HCT116 (cell line): Measurements from ENCODE around the gene PRKCA. TPM values are rescaled to one million over a fixed set of nuclear protein-coding genes. Genes with fewer than 3 reads are reported as not detected.

Experiments
- ATAC-seq: fragments of 200-7000 bp; cut with Tn5 transposase; 2 replicates; pipeline ENCODE4 v1.9.1; 2020; ENCODE audit warnings: mild to moderate bottlenecking, moderate library complexity
- BruUV-seq: library from RNA; stranded (reverse); fragments of 400-500 nt; replicated peaks from 2 replicates; lab custom pipeline; 2021; lab: Mats Ljungman, UMichigan
- CTCF ChIA-PET: fragments of 300-600 bp; sonication (Branson Sonifier 250); formaldehyde crosslinking; loops from one replicate; lab custom pipeline; 2021; ENCODE audit warnings: antibody characterized with exemption; lab: Charles Lee
- POLR2A ChIA-PET: fragments of 300-600, 350-600 bp; sonication (Branson Sonifier 250); formaldehyde crosslinking; loops from one replicate; lab custom pipeline; 2021; ENCODE audit warnings: antibody characterized with exemption; lab: Charles Lee
- RAD21 ChIA-PET, 2 experiments: fragments of 300-600 bp; sonication (Branson Sonifier 250); formaldehyde crosslinking; loops; one replicate each; lab custom pipeline; 2023; ENCODE audit warnings: low total read pairs in 2 of 2; ENCODE audit not compliant: uncharacterized antibody in 2 of 2, unreplicated experiment in 2 of 2, low non-redundant PET in 1 of 2; lab: Charles Lee
- DNase-seq: peaks from one replicate; pipeline ENCODE4 v3.0.0-alpha.2; 2010; ENCODE audit warnings: low read depth, low spot score
- H2AFZ ChIP-seq: fragments of 200-600 bp; shearing (Covaris generic), sonication (generic); 2 replicates; pipeline ENCODE4 v1.6.1; 2017; ENCODE audit warnings: low read depth, mixed run types, mixed read lengths, antibody characterized with exemption, low read length; ENCODE audit not compliant: poor library complexity, severe bottlenecking
- H3K27ac ChIP-seq: 2 replicates; pipeline ENCODE4 v1.5.1; 2012; ENCODE audit warnings: low read depth, low read length
- H3K27me3 ChIP-seq: fragments of 200-600 bp; sonication (generic); 2 replicates; pipeline ENCODE4 v1.6.1; 2016; ENCODE audit warnings: mixed run types, low read length, mixed read lengths; ENCODE audit not compliant: insufficient read depth
- H3K36me3 ChIP-seq, 2 experiments: fragments of 200-500 bp in 1 of 2; fragments of 200-600 bp in 1 of 2; sonication (Bioruptor generic) in 1 of 2; sonication (generic) in 1 of 2; 2 replicates each; pipeline versions ENCODE4 v1.5.1 to v1.6.1; 2014 to 2016; ENCODE audit warnings: low read length in 2 of 2, inconsistent platforms in 1 of 2, mixed read lengths in 1 of 2, mixed run types in 1 of 2; ENCODE audit not compliant: insufficient read depth in 2 of 2, control insufficient read depth in 1 of 2
- H3K4me1 ChIP-seq, 2 experiments: fragments of 200-600 bp in 1 of 2; sonication (generic) in 1 of 2; 2 replicates each; pipeline versions ENCODE4 v1.5.1 to v1.6.1; 2012 to 2017; ENCODE audit warnings: low read length in 2 of 2, inconsistent platforms in 1 of 2, mild to moderate bottlenecking in 1 of 2, mixed read lengths in 1 of 2, mixed run types in 1 of 2, moderate library complexity in 1 of 2; ENCODE audit not compliant: insufficient read depth in 2 of 2, control insufficient read depth in 1 of 2
- H3K4me2 ChIP-seq: fragments of 200-600 bp; sonication (generic); 2 replicates; pipeline ENCODE4 v1.6.1; 2017; ENCODE audit warnings: mixed run types, low read length, mixed read lengths
- H3K4me3 ChIP-seq, 2 experiments: fragments of 200-600 bp in 1 of 2; sonication (generic) in 1 of 2; replicated peaks in 1 of 2; 2 replicates each; pipeline ENCODE4 v1.5.1; 2011 to 2016; ENCODE audit warnings: low read length in 2 of 2, control low read depth in 1 of 2, low read depth in 1 of 2, mild to moderate bottlenecking in 1 of 2, mixed read lengths in 1 of 2, mixed run types in 1 of 2
- H3K79me2 ChIP-seq: fragments of 200-600 bp; sonication (generic); 2 replicates; pipeline ENCODE4 v1.6.1; 2017; ENCODE audit warnings: mild to moderate bottlenecking, mixed run types, low read length, moderate library complexity, mixed read lengths; ENCODE audit not compliant: insufficient read depth
- H3K9ac ChIP-seq: fragments of 200-600 bp; sonication (generic); 2 replicates; pipeline ENCODE4 v1.6.1; 2016; ENCODE audit warnings: low read length, mixed read lengths
- H3K9me2 ChIP-seq: fragments of 200-600 bp; sonication (generic), shearing (Covaris generic); 2 replicates; pipeline ENCODE4 v1.6.1; 2017; ENCODE audit warnings: mixed run types, mild to moderate bottlenecking, moderate library complexity; ENCODE audit not compliant: insufficient read depth
- H3K9me3 ChIP-seq, 2 experiments: fragments of 200-500 bp in 1 of 2; fragments of 200-600 bp in 1 of 2; sonication (Bioruptor generic) in 1 of 2; sonication (generic) in 1 of 2; 2 replicates each; pipeline ENCODE4 v1.6.1; 2014 to 2017; ENCODE audit warnings: low read length in 2 of 2, mixed read lengths in 2 of 2, inconsistent platforms in 1 of 2, low read depth in 1 of 2, mild to moderate bottlenecking in 1 of 2, mixed run types in 1 of 2, moderate library complexity in 1 of 2; ENCODE audit not compliant: control insufficient read depth in 1 of 2, insufficient read depth in 1 of 2
- H4K20me1 ChIP-seq: fragments of 200-600 bp; sonication (generic), shearing (Covaris generic); 2 replicates; pipeline ENCODE4 v1.6.1; 2017; ENCODE audit warnings: mixed run types, mild to moderate bottlenecking, moderate library complexity; ENCODE audit not compliant: insufficient read depth
- CBX3 ChIP-seq: IDR thresholded peaks from 2 replicates; pipeline ENCODE4 v1.6.1; 2012; ENCODE audit warnings: low read depth
- CEBPB ChIP-seq: IDR thresholded peaks from 2 replicates; pipeline ENCODE4 v1.6.1; 2012; ENCODE audit warnings: low read depth
- CTCF ChIP-seq, 3 experiments: fragments of 200-600 bp in 1 of 3; sonication (generic) in 1 of 3; IDR thresholded peaks in 2 of 3; conservative IDR thresholded peaks in 1 of 3; 2 replicates each; pipeline ENCODE4 v1.5.1; 2012 to 2017; ENCODE audit warnings: low read depth in 2 of 3, low read length in 2 of 3, antibody characterized with exemption in 1 of 3, borderline replicate concordance in 1 of 3, control low read depth in 1 of 3, mild to moderate bottlenecking in 1 of 3, mixed read lengths in 1 of 3, mixed run types in 1 of 3, moderate library complexity in 1 of 3; ENCODE audit not compliant: insufficient read depth in 1 of 3
- EGR1 ChIP-seq: IDR thresholded peaks from 2 replicates; pipeline ENCODE4 v1.6.1; 2012; ENCODE audit warnings: low read depth
- ELF1 ChIP-seq: IDR thresholded peaks from 2 replicates; pipeline ENCODE4 v1.6.1; 2012; ENCODE audit warnings: low read depth, borderline replicate concordance
- EZH2 ChIP-seq: fragments of 200-600 bp; sonication (generic); IDR thresholded peaks from 2 replicates; pipeline ENCODE4 v1.6.1; 2017; ENCODE audit warnings: antibody characterized with exemption, mixed run types
- FOSL1 ChIP-seq: IDR thresholded peaks from 2 replicates; pipeline ENCODE4 v1.6.1; 2012; ENCODE audit warnings: low read depth
- JUND ChIP-seq: IDR thresholded peaks from 2 replicates; pipeline ENCODE4 v1.6.1; 2012
- MAX ChIP-seq: IDR thresholded peaks from 2 replicates; pipeline ENCODE4 v1.6.1; 2012
- POLR2A ChIP-seq: IDR thresholded peaks from 2 replicates; pipeline ENCODE4 v1.7.0; 2011; ENCODE audit warnings: borderline replicate concordance; ENCODE audit not compliant: insufficient read depth, insufficient read length; ENCODE audit errors: extremely low read depth
- POLR2AphosphoS5 ChIP-seq: IDR thresholded peaks from 2 replicates; pipeline ENCODE4 v1.6.1; 2011; ENCODE audit warnings: mild to moderate bottlenecking, low read depth, low read length, moderate library complexity
- RAD21 ChIP-seq: IDR thresholded peaks from 2 replicates; pipeline ENCODE4 v1.6.1; 2012; ENCODE audit warnings: low read depth, mild to moderate bottlenecking
- SIN3A ChIP-seq: IDR thresholded peaks from 2 replicates; pipeline ENCODE4 v1.6.1; 2012; ENCODE audit warnings: low read depth
- SP1 ChIP-seq: IDR thresholded peaks from 2 replicates; pipeline ENCODE4 v1.6.1; 2012; ENCODE audit warnings: low read depth
- SRF ChIP-seq: IDR thresholded peaks from 2 replicates; pipeline ENCODE4 v1.6.1; 2012; ENCODE audit warnings: low read depth
- YY1 ChIP-seq: IDR thresholded peaks from 2 replicates; pipeline ENCODE4 v1.6.1; 2011; ENCODE audit warnings: low read length, low read depth, moderate library complexity, mild to moderate bottlenecking; ENCODE audit not compliant: insufficient replicate concordance; ENCODE audit errors: extremely low read depth
- ZBTB33 ChIP-seq: IDR thresholded peaks from 2 replicates; pipeline ENCODE4 v1.6.1; 2011; ENCODE audit warnings: mild to moderate bottlenecking, low read length, moderate library complexity; ENCODE audit not compliant: insufficient replicate concordance; ENCODE audit errors: extremely low read depth
- ZFX ChIP-seq: fragments of 450-650 bp; IDR thresholded peaks from 2 replicates; pipeline ENCODE4 v1.6.1; 2017
- intact Hi-C: fragments of 100-400 bp; cut with micrococcal nuclease; formaldehyde crosslinking; loops from 2 replicates; pipeline ENCODE4 v1.10.0; 2022
- total RNA-seq: library from RNA; stranded (reverse); gene quantifications from one replicate; pipeline ENCODE4 v1.2.1, GENCODE V29; 2021; ENCODE audit not compliant: unreplicated experiment

PRKCA gene
- total RNA-seq, 1 experiment from 2014 or later = 18.8 TPM

GRCh38 chr17:66799849-66800537, 497.6 kb downstream of the PRKCA start:
- Histone ChIP-seq H3K9me3 (no peaks in the 10 kb centered on the region), H3K9me2 (no peaks in the 10 kb centered on the region), H3K27me3 (no peaks in the 10 kb centered on the region), H3K4me1 (no peaks in the 10 kb centered on the region), H3K27ac (no peak overlapping the region), H3K79me2 (no peaks in the 10 kb centered on the region), H3K9ac (no peak overlapping the region), H2AFZ (no peak overlapping the region), H3K4me3 (no peak overlapping the region), H4K20me1 (no peaks in the 10 kb centered on the region), H3K4me2 (no peak overlapping the region), H3K36me3 (no peaks in the 10 kb centered on the region)
- TF ChIP-seq POLR2AphosphoS5 (no peak), SP1 (no peak), POLR2A (no peak), ELF1 (no peak), EGR1 (no peak), MAX (no peak), CEBPB (no peak), FOSL1 (no peak), SRF (no peak), RAD21 (no peak)
- ATAC-seq = no peak
- intact Hi-C loops = no loop called here
- CTCF ChIA-PET = no interaction called here
- no TSS peak for BruUV-seq
- DNase-seq = no peak
- POLR2A ChIA-PET = no interaction called here
- RAD21 ChIA-PET = no interaction called here

- no TSS peak for BruUV-seq
- Histone ChIP-seq H3K4me1 (no peaks in the 10 kb centered on the region), H3K27me3 (no peaks in the 10 kb centered on the region), H3K27ac (no peak overlapping the region), H3K9me2 (no peaks in the 10 kb centered on the region), H3K9ac (no peak overlapping the region), H3K4me3 (no peak overlapping the region), H3K9me3 (no peaks in the 10 kb centered on the region), H2AFZ (no peak overlapping the region), H3K4me2 (no peak overlapping the region), H4K20me1 (no peaks in the 10 kb centered on the region), H3K36me3 (no peaks in the 10 kb centered on the region), H3K79me2 (no peaks in the 10 kb centered on the region)
- CTCF ChIA-PET = no interaction called here
- intact Hi-C loops = no loop called here
- RAD21 ChIA-PET = no interaction called here
- POLR2A ChIA-PET = no interaction called here
- DNase-seq (no peak), ATAC-seq (no peak)
- no peak for TF ChIP-seq YY1
- no peak for TF ChIP-seq POLR2AphosphoS5
- no peak for TF ChIP-seq ZBTB33
- TF ChIP-seq EZH2 = no peak
- no peak for TF ChIP-seq CBX3
- TF ChIP-seq JUND = no peak
- TF ChIP-seq SIN3A = no peak
- no peak for TF ChIP-seq ZFX
- TF ChIP-seq CTCF (IDR thresholded peaks at IDR 0.05 in 2 of 3, conservative IDR thresholded peaks at IDR 0.05 in 1 of 3; ENCODE audit: borderline replicate concordance in 1 of 3, insufficient read depth in 1 of 3, low read depth in 2 of 3, low read length in 2 of 3) = no peak
- TF ChIP-seq MAX = no peak
Measured at GRCh38 chr17:66803474-66803951, 501.1 kb downstream of the PRKCA start.
